Kidney epithelial cell (primary cell): ENCODE results near the gene ATG13. TPM values are rescaled to one million over a fixed set of nuclear protein-coding genes. Genes with fewer than 3 reads are reported as not detected.
A peak's percentile ranks its signal among the peaks of the same experiment; 100 is the strongest.
"Not testable (repeated sequence)": the region's sequence is repeated elsewhere in the genome, so short reads cannot be mapped to it uniquely, and the experiment has no call there.

Source experiments
- DNase-seq: peaks from one replicate; pipeline ENCODE4 v3.0.0-alpha.2; 2010; ENCODE audit warnings: low read depth
- H3K27me3 ChIP-seq: 2 replicates; pipeline ENCODE4 v1.6.0; 2011; ENCODE audit warnings: low read length; ENCODE audit not compliant: control insufficient read depth, insufficient read depth
- H3K36me3 ChIP-seq: 2 replicates; pipeline ENCODE4 v1.5.1; 2011; ENCODE audit warnings: low read length; ENCODE audit not compliant: control insufficient read depth, insufficient read depth
- H3K4me3 ChIP-seq: 2 replicates; pipeline ENCODE4 v1.5.1; 2011; ENCODE audit warnings: low read depth, mild to moderate bottlenecking, control low read depth, low read length
- total RNA-seq: library from RNA; depleted of rRNA; stranded (reverse); fragments of >200 nt; gene quantifications from 2 replicates; pipeline ENCODE4 v1.2.3, GENCODE V29; 2015
- TF ChIP-seq, protein P1 (sequence below): IDR thresholded peaks from 2 replicates; pipeline ENCODE4 v1.5.1; 2011; ENCODE audit warnings: mild to moderate bottlenecking, moderate library complexity, low read length, control low read depth, inconsistent platforms; ENCODE audit not compliant: insufficient read depth, poor library complexity, severe bottlenecking

ATG13 gene
- total RNA-seq, 1 donor from 2014 or later, result 90.7 TPM

DNA sequence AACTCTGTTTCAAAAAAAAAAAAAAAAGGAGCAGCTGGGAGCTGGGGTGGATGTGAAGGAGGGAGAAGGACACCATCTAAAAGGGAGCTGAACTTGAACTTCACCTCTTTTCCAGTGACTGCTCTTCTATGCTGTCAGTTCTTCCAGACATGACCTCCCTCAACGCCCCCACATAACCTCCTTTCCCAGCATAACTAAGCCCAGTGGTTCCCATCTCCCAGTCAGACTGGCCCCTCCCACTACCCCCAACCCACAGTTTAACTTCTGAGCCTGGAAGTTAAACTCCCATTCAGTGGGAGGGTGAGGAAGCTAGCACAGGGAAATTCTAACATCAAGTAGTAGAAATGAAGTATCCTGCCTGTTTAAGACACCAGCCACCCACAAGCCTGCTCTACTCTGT is 81.2 kb downstream of the ATG13 start:
- H3K36me3 ChIP-seq, result peaks cover 4% of the 10 kb centered on the region
- DNase-seq, result no peak
- TF ChIP-seq, protein P1, sequence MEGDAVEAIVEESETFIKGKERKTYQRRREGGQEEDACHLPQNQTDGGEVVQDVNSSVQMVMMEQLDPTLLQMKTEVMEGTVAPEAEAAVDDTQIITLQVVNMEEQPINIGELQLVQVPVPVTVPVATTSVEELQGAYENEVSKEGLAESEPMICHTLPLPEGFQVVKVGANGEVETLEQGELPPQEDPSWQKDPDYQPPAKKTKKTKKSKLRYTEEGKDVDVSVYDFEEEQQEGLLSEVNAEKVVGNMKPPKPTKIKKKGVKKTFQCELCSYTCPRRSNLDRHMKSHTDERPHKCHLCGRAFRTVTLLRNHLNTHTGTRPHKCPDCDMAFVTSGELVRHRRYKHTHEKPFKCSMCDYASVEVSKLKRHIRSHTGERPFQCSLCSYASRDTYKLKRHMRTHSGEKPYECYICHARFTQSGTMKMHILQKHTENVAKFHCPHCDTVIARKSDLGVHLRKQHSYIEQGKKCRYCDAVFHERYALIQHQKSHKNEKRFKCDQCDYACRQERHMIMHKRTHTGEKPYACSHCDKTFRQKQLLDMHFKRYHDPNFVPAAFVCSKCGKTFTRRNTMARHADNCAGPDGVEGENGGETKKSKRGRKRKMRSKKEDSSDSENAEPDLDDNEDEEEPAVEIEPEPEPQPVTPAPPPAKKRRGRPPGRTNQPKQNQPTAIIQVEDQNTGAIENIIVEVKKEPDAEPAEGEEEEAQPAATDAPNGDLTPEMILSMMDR, result no peak
- H3K4me3 ChIP-seq, result no peak overlapping the region
- H3K27me3 ChIP-seq, result no peaks in the 10 kb centered on the region

DNA sequence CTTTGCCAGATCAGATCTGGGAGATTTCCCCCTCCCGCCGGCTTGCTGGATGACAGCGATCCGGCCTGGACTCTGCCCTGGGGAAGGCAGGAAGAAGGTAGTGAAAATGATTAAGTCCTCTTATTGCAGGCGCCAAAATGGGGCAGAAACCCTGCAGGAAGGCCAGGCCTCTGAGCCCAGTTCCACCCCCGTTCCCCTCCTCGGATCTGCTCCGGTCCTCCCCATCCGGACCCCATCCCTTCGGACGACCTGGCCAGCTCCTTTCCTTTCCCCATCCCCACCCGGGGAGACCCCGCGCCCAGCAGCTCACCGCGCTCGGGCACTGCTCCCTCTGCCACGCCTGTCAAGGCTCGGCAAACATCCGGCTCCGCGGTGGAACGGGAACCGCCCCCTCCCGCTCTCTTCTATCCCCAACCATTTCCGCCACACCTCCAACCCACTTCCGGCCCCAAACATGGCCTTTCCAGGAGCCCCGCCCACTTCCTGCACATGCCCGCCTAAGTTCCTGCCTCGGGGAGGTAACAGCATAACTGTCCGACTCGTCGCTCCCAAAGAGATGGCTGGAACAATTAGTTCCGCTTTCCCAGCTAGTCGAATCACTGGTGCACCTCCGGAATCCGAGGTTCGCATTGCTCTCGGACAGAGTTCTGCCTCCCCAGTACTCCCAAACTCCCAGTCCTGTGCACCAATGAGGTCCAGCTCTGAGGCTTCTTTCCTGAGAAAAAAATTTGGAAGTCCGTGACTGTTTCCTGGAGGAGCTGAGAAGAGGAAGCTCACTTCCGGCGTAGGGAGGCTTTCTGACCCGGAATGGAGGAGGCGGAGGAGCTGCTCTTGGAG is 83.1 kb downstream of the ATG13 start, which contains the start of the genes ARHGAP1 and ZNF408:
Gene ARHGAP1, minus strand, starts transcription at position 379 of the 837 bp plus-strand sequence. CDS start 4,512 bp downstream, outside the sequence.
Gene ZNF408, plus strand, starts transcription at position 791 of the 837 bp plus-strand sequence. Its CDS starts 17 bp downstream, at position 808.
- peaks cover 4% of the 10 kb centered on the region for H3K36me3 ChIP-seq
- peak within 1 kb of the TSS; percentile 69 for H3K4me3 ChIP-seq
- TF ChIP-seq, protein P1, result no peak
- peak; percentile 94 for DNase-seq
- no peaks in the 10 kb centered on the region for H3K27me3 ChIP-seq

DNA sequence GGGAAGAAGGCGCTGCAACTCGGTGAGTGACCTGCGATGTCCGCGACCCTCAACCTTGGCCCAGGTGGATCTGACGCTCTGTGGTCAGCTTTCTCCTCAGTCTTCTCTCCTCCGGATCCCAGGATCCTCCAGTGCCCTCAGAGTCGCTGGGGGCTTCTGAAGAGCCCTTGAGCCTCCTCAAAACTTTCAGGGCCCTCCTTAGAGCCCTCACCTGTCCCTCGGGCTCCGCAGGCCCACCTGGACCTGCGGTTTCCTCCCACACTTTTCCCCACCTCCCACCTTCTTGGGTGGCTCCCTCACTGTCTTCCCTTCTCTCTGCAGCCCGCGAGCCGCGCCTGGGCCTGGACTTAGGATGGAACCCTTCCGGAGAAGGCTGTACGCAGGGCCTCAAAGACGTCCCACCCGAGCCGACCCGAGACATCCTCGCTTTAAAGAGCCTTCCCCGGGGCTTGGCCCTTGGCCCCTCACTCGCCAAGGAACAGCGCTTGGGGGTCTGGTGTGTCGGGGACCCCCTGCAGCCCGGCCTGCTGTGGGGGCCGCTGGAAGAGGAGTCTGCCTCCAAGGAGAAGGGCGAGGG is 83.8 kb downstream of the ATG13 start:
- no peaks in the 10 kb centered on the region for H3K27me3 ChIP-seq
- TF ChIP-seq, protein P1, result no peak
- H3K36me3 ChIP-seq, result peaks cover 1% of the 10 kb centered on the region
- H3K4me3 ChIP-seq, result peak overlapping the region; percentile 69
- DNase-seq, result no peak

DNA sequence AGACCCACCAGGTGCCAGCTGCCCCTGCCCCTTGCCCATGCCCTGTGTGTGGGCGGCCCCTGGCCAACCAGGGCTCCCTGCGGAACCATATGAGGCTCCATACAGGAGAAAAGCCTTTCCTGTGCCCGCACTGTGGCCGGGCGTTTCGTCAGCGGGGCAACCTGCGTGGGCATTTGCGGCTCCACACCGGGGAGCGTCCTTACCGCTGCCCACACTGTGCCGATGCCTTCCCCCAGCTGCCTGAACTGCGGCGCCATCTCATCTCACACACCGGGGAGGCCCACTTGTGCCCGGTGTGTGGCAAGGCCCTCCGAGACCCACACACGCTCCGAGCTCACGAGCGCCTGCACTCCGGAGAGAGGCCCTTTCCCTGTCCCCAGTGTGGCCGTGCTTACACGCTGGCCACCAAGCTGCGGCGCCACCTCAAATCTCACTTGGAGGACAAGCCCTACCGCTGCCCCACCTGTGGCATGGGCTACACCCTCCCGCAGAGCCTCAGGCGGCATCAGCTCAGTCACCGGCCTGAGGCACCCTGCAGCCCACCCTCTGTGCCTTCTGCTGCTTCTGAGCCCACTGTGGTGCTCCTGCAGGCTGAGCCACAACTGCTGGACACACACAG is 87.8 kb downstream of the ATG13 start:
- peaks cover 1% of the 10 kb centered on the region for H3K36me3 ChIP-seq
- H3K27me3 ChIP-seq, result no peaks in the 10 kb centered on the region
- TF ChIP-seq, protein P1, result no peak
- no peak overlapping the region for H3K4me3 ChIP-seq
- no peak for DNase-seq

DNA sequence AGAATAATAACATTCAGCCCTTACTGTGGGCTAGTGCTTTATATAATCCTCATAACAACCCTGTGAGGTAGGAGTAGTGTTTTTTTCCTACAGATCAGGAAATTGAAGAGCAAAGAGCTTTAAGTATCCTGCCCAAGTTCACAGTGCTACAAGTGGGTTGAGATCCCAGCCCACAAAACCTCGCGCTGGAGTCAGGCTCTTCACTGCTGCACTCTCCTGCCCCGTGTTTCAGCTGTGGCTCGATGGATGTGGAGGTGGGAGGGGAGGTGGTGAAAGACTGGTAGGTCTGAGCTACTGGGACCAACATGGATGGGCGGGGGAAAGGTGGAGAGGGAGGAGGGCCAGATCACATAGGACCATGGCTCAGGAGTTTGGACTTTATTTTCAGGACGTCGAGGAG is 89.5 kb downstream of the ATG13 start:
- no peak for DNase-seq
- Histone ChIP-seq H3K4me3 (no peak overlapping the region), H3K27me3 (no peaks in the 10 kb centered on the region), H3K36me3 (peaks cover 1% of the 10 kb centered on the region)
- TF ChIP-seq, protein P1, result no peak

- not testable (repeated sequence) for H3K36me3 ChIP-seq, DNase-seq, H3K27me3 ChIP-seq, H3K4me3 ChIP-seq
Observed at GRCh38 chr11:46709351-46709750, 92.0 kb downstream of the ATG13 start.
